Measurements from ENCODE around the gene EPHB6. TPM values are rescaled to one million over a fixed set of nuclear protein-coding genes. Genes with fewer than 3 reads are reported as not detected.

The EPHB6 gene
- total RNA-seq, 2 donors from 2014 or later, result 37.1 to 84.0 TPM

- TF ChIP-seq POLR2A (IDR thresholded peaks at IDR 0.05), result no peak
- TF ChIP-seq CTCF (IDR thresholded peaks at IDR 0.05), result no peak
- Histone ChIP-seq H3K27ac (no peak overlapping the region), H3K36me3 (replicated peaks in 1 of 2; ENCODE audit: insufficient read depth in 1 of 2, low read depth in 2 of 2) (no peaks in the 10 kb centered on the region), H3K27me3 (no peaks in the 10 kb centered on the region), H3K4me1 (no peaks in the 10 kb centered on the region), H3K4me3 (no peak overlapping the region), H3K9me3 (no peaks in the 10 kb centered on the region)
- 87 to 88% methylated on average over 17 to 23 of the region's 23 CpGs for WGBS, 2 donors
- intact Hi-C loops (cut with DNase I), result loop anchor here (10.0 kb wide), 1 partner anchor 123 kb away; no protein-coding TSS in a partner anchor
- no peak for DNase-seq
- ATAC-seq, result no peak
Measured at GRCh38 chr7:142871260-142872105, 16.6 kb downstream of the EPHB6 start.

- WGBS, 2 donors, result 82 to 89% methylated on average over 12 to 15 of the region's 15 CpGs
- peaks cover 0 to 2% of the 10 kb centered on the region in 2 donors for H3K36me3 ChIP-seq (replicated peaks in 1 of 2; ENCODE audit: insufficient read depth in 1 of 2, low read depth in 2 of 2)
- no peak overlapping the region for H3K27ac ChIP-seq
- H3K27me3 ChIP-seq, result no peaks in the 10 kb centered on the region
- no peaks in the 10 kb centered on the region for H3K9me3 ChIP-seq
- no peak for TF ChIP-seq CTCF (IDR thresholded peaks at IDR 0.05)
- no peak for TF ChIP-seq POLR2A (IDR thresholded peaks at IDR 0.05)
- no peaks in the 10 kb centered on the region for H3K4me1 ChIP-seq
- DNase-seq (no peak), ATAC-seq (no peak)
- intact Hi-C loops (cut with DNase I), result loop anchor here (10.0 kb wide), 1 partner anchor 123 kb away; no protein-coding TSS in a partner anchor
- H3K4me3 ChIP-seq, result no peak overlapping the region
Measured at GRCh38 chr7:142872106-142872675, 17.3 kb downstream of the EPHB6 start.

- DNase-seq (peak in 3 of 4 donors; percentile 44 to 53 (median 49)), ATAC-seq (peak; percentile 31)
- H3K36me3 ChIP-seq (replicated peaks in 1 of 2; ENCODE audit: insufficient read depth in 1 of 2, low read depth in 2 of 2), result peaks cover 0 to 2% of the 10 kb centered on the region in 2 donors
- H3K4me1 ChIP-seq, result peaks cover 4% of the 10 kb centered on the region
- no peaks in the 10 kb centered on the region for H3K9me3 ChIP-seq
- H3K27ac ChIP-seq, result no peak overlapping the region
- WGBS, 2 donors, result 77 to 93% methylated on average over 5 to 11 of the region's 11 CpGs
- no peak overlapping the region for H3K4me3 ChIP-seq
- TF ChIP-seq CTCF (IDR thresholded peaks at IDR 0.05), result peak in 6 of 7 experiments; percentile 37 to 57 (median 47)
- no peak for TF ChIP-seq POLR2A (IDR thresholded peaks at IDR 0.05)
- intact Hi-C loops (cut with DNase I), result loop anchor here (10.0 kb wide), 1 partner anchor 121 kb away; no protein-coding TSS in a partner anchor
- no peaks in the 10 kb centered on the region for H3K27me3 ChIP-seq
Measured at GRCh38 chr7:142873281-142873784, 18.5 kb downstream of the EPHB6 start.

GRCh38 chr7:142873871-142874270 lies 19.0 kb downstream of the EPHB6 start:
- no peaks in the 10 kb centered on the region for H3K9me3 ChIP-seq
- H3K27ac ChIP-seq, result no peak overlapping the region
- TF ChIP-seq CTCF (IDR thresholded peaks at IDR 0.05) (no peak), POLR2A (IDR thresholded peaks at IDR 0.05) (no peak)
- 57 to 67% methylated on average over 5 of the region's 5 CpGs for WGBS, 2 donors
- H3K36me3 ChIP-seq (replicated peaks in 1 of 2; ENCODE audit: insufficient read depth in 1 of 2, low read depth in 2 of 2), result peaks cover 0 to 2% of the 10 kb centered on the region in 2 donors
- intact Hi-C loops (cut with DNase I), result loop anchor here (10.0 kb wide), 1 partner anchor 121 kb away; no protein-coding TSS in a partner anchor
- H3K4me3 ChIP-seq, result no peak overlapping the region
- DNase-seq (no peak), ATAC-seq (no peak)
- H3K27me3 ChIP-seq, result no peaks in the 10 kb centered on the region
- peaks cover 4% of the 10 kb centered on the region for H3K4me1 ChIP-seq
